Measurements from ENCODE around the gene DIPK1B. TPM values are rescaled to one million over a fixed set of nuclear protein-coding genes. Genes with fewer than 3 reads are reported as not detected.

DIPK1B gene
- polyA plus RNA-seq, 1 of the 3 experiments (the other 2 are of a cell fraction), result 24.5 TPM

DNA sequence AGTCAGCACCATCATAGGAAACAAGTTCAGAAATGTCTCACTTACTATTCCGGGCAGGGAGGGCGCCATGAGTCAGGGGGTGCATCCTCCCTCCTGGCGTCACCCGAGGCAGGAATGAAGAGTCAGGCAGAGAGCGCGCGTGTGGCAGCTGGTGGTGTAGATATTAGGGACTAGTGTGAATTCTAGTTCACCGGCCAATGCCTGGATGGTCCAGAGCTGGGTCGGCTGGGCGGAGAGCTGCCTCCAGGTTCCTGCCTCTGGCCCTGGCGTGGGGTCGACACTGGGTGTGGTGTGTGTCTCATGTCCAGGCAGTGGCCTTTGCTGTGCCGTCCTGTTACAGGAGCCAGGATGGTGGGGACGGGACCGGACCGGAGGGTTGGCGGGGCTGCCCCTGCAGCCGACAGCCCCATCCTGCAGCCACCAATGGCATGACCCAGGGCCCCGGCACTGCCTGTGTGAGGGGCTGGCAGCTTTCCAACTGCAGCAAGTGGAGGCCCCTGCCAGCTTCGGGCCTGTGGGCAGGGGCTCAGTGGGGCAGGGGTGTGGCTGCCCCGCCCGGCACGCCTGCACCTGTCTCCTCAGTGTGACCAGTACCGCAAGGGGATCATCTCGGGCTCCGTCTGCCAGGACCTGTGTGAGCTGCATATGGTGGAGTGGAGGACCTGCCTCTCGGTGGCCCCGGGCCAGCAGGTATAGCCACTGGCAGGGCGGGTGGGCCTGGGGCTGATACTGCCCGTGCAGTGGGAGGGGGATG lies 9.1 kb downstream of the DIPK1B start (continued):
- TF ChIP-seq FOXJ3 (CRISPR knock-in tag; IDR thresholded peaks at IDR 0.05), result no peak

DNA sequence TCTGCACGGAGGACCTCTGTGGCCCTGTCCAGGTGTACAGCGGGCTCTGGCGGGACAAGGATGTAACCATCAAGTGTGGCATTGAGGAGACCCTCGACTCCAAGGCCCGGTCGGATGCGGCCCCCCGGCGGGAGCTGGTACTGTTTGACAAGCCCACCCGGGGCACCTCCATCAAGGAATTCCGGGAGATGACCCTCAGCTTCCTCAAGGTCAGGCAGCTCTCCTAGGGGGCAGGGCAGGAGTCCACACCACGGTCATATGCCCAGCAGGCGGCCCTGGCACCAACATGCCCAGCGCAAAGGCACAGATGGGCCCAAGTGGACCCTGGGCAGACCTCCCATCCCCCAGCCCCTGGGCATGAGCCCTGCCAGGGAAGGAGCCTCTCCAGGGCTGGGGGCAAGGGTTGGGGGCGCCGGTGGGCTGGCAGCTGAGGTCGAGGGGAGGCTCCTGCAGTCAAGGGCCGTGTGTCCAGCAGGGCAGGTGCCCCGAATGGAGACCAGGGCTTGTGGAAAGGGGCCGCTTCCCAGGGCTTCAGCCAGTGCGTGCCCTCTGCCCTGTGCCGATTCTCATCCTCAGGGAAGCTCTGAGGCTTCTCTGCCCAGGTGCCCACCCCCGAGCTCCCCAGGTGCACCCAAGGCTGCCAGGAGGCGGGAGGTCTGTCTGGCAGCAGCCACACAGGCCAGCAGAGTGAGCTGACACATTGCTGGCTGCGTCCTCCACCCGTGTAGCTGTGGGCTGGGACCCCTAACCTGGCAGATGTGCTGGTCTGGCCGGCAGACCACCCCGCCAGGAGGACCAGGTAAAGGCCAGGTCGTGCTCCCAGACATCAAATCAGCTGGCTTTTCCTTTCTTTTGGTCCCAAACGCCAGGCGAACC lies 10.0 kb downstream of the DIPK1B start:
- H3K27ac ChIP-seq (ENCODE audit: low read depth in 2 of 2, low read length in 1 of 2), result no peak overlapping the region
- H3F3A ChIP-seq (replicated peaks; ENCODE audit: insufficient read depth), result peaks cover 24% of the 10 kb centered on the region
- peaks cover 66% of the 10 kb centered on the region for H4K20me1 ChIP-seq (ENCODE audit: insufficient read depth)
- no peak overlapping the region for H2AFZ ChIP-seq (ENCODE audit: low read depth)
- H3K4me2 ChIP-seq, result no peak overlapping the region
- DNase-seq, result no peak
- WGBS (ENCODE audit: low lambda C conversion rate), result 95% methylated on average over 17 of the region's 31 CpGs
- H3K9me3 ChIP-seq, result no peaks in the 10 kb centered on the region
- H3K9me2 ChIP-seq, result no peaks in the 10 kb centered on the region
- ChIA-PET POLR2A (interaction anchor here (1.7 kb wide), 1 partner anchor 9 kb away, joined by 12 read pairs; no protein-coding TSS in a partner anchor), CTCF (interaction anchor here (0.8 to 2.7 kb wide), 4 partner anchors 8 to 50 kb away, joined by 3 to 13 read pairs (median 6); partner anchors contain the start of gene LCN8)
- peaks cover 25 to 38% of the 10 kb centered on the region in 2 experiments for H3K36me3 ChIP-seq (replicated peaks in 1 of 2; ENCODE audit: control insufficient read depth in 1 of 2, insufficient read depth in 2 of 2, low read length in 1 of 2)
- H3K9ac ChIP-seq, result no peak overlapping the region
- H3K4me3 ChIP-seq (ENCODE audit: low read depth in 2 of 2, low read length in 1 of 2), result no peak overlapping the region
- no peaks in the 10 kb centered on the region for H3K27me3 ChIP-seq (ENCODE audit: insufficient read depth)
- H3K4me1 ChIP-seq (ENCODE audit: control insufficient read depth in 1 of 2, insufficient read depth in 2 of 2, low read depth in 1 of 2, low read length in 1 of 2), result peaks cover 8 to 21% of the 10 kb centered on the region in 2 experiments; a peak in 1 of 4 replicates
- TF ChIP-seq SMC3 (IDR thresholded peaks at IDR 0.05; ENCODE audit: low read depth, low read length), result no peak
- H3K79me2 ChIP-seq (ENCODE audit: insufficient read depth), result peaks cover 35% of the 10 kb centered on the region

DNA sequence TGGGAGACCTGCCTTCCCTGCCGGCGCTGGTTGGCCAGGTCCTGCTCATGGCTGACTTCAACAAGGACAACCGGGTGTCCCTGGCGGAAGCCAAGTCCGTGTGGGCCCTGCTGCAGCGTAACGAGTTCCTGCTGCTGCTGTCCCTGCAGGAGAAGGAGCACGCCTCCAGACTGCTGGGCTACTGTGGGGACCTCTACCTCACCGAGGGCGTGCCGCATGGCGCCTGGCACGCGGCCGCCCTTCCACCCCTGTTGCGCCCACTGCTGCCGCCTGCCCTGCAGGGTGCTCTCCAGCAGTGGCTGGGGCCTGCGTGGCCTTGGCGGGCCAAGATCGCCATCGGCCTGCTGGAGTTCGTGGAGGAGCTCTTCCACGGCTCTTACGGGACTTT lies 10.6 kb downstream of the DIPK1B start:
- TF ChIP-seq POLR2AphosphoS5 (IDR thresholded peaks at IDR 0.05; ENCODE audit: low read depth, low read length), result 0 out of 2 replicates have a peak, but pooled peaks have one; percentile 19
- TF ChIP-seq SIN3A (IDR thresholded peaks at IDR 0.05; ENCODE audit: borderline replicate concordance, low read depth, low read length), result 0 out of 2 replicates have a peak, but pooled peaks have one; percentile 11
- no peak for TF ChIP-seq MXI1 (IDR thresholded peaks at IDR 0.05; ENCODE audit: low read depth, low read length)
- no peak for TF ChIP-seq MEF2A (IDR thresholded peaks at IDR 0.05; ENCODE audit: borderline replicate concordance, low read depth)
- TF ChIP-seq TEAD4 (IDR thresholded peaks at IDR 0.05; ENCODE audit: borderline replicate concordance, insufficient read depth), result no peak
- TF ChIP-seq, protein P1, sequence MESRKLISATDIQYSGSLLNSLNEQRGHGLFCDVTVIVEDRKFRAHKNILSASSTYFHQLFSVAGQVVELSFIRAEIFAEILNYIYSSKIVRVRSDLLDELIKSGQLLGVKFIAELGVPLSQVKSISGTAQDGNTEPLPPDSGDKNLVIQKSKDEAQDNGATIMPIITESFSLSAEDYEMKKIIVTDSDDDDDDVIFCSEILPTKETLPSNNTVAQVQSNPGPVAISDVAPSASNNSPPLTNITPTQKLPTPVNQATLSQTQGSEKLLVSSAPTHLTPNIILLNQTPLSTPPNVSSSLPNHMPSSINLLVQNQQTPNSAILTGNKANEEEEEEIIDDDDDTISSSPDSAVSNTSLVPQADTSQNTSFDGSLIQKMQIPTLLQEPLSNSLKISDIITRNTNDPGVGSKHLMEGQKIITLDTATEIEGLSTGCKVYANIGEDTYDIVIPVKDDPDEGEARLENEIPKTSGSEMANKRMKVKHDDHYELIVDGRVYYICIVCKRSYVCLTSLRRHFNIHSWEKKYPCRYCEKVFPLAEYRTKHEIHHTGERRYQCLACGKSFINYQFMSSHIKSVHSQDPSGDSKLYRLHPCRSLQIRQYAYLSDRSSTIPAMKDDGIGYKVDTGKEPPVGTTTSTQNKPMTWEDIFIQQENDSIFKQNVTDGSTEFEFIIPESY (IDR thresholded peaks at IDR 0.05; ENCODE audit: borderline replicate concordance, low read depth), result 0 out of 2 replicates have a peak, but pooled peaks have one; percentile 14
- 93% methylated on average over 8 of the region's 24 CpGs for WGBS (ENCODE audit: low lambda C conversion rate)
- peaks cover 8 to 21% of the 10 kb centered on the region in 2 experiments; a peak in 1 of 4 replicates for H3K4me1 ChIP-seq (ENCODE audit: control insufficient read depth in 1 of 2, insufficient read depth in 2 of 2, low read depth in 1 of 2, low read length in 1 of 2)
- ChIA-PET CTCF (interaction anchor here (0.8 kb wide), 1 partner anchor 9 kb away, joined by 3 read pairs; no protein-coding TSS in a partner anchor), POLR2A (interaction anchor here (1.7 kb wide), 1 partner anchor 9 kb away, joined by 12 read pairs; no protein-coding TSS in a partner anchor)
- no peak overlapping the region for H2AFZ ChIP-seq (ENCODE audit: low read depth)
- H3K9me2 ChIP-seq, result no peaks in the 10 kb centered on the region
- H3K4me2 ChIP-seq, result no peak overlapping the region
- H3K9me3 ChIP-seq, result no peaks in the 10 kb centered on the region
- H3K36me3 ChIP-seq (replicated peaks in 1 of 2; ENCODE audit: control insufficient read depth in 1 of 2, insufficient read depth in 2 of 2, low read length in 1 of 2), result peaks cover 25 to 38% of the 10 kb centered on the region in 2 experiments
- no peak overlapping the region for H3K4me3 ChIP-seq (ENCODE audit: low read depth in 2 of 2, low read length in 1 of 2)
- no peak overlapping the region for H3K27ac ChIP-seq (ENCODE audit: low read depth in 2 of 2, low read length in 1 of 2)
- H4K20me1 ChIP-seq (ENCODE audit: insufficient read depth), result peaks cover 70% of the 10 kb centered on the region
- DNase-seq, result peak; percentile 49
- peaks cover 41% of the 10 kb centered on the region for H3K79me2 ChIP-seq (ENCODE audit: insufficient read depth)
- H3K27me3 ChIP-seq (ENCODE audit: insufficient read depth), result no peaks in the 10 kb centered on the region
- H3K9ac ChIP-seq, result no peak overlapping the region
- peaks cover 24% of the 10 kb centered on the region for H3F3A ChIP-seq (replicated peaks; ENCODE audit: insufficient read depth)

Measured in SK-N-SH (cell line).